Duodenal mucosa (tissue), 2 donors: ENCODE measurements around the gene SPDYC.

Experiments used
- H3K27ac ChIP-seq: one replicate; pipeline ENCODE4 v1.7.0; 2013; ENCODE audit warnings: low read depth, low read length
- H3K27me3 ChIP-seq, 2 donors: one replicate each; pipeline ENCODE4 v1.7.0; 2013; ENCODE audit warnings: low read length in 2 of 2, control low read depth in 1 of 2; ENCODE audit not compliant: insufficient read depth in 2 of 2, control insufficient read depth in 1 of 2
- H3K36me3 ChIP-seq, 2 donors: one replicate each; pipeline ENCODE4 v1.7.0; 2013; ENCODE audit warnings: low read length in 2 of 2, control low read depth in 1 of 2; ENCODE audit not compliant: insufficient read depth in 2 of 2, control insufficient read depth in 1 of 2
- H3K4me1 ChIP-seq, 2 donors: one replicate each; pipeline ENCODE4 v1.7.0; 2013; ENCODE audit warnings: low read length in 2 of 2, control low read depth in 1 of 2; ENCODE audit not compliant: insufficient read depth in 2 of 2, control insufficient read depth in 1 of 2
- H3K4me3 ChIP-seq, 2 donors: one replicate each; pipeline ENCODE4 v1.7.0; 2013; ENCODE audit warnings: low read length in 2 of 2, low read depth in 1 of 2
- H3K9ac ChIP-seq, 2 donors: one replicate each; pipeline ENCODE4 v1.7.0; 2013; ENCODE audit warnings: low read length in 2 of 2, low read depth in 1 of 2
- H3K9me3 ChIP-seq, 2 donors: one replicate each; pipeline ENCODE4 v1.7.0; 2013; ENCODE audit warnings: low read length in 2 of 2, control low read depth in 1 of 2; ENCODE audit not compliant: control insufficient read depth in 1 of 2

SPDYC gene

GRCh38 chr11:65205602-65205967, 35.6 kb downstream of the SPDYC start:
- H3K36me3 ChIP-seq: peaks cover 41 to 67% of the 10 kb centered on the region in 2 donors
- H3K27me3 ChIP-seq: no peaks in the 10 kb centered on the region
- H3K4me1 ChIP-seq: peaks cover 29 to 31% of the 10 kb centered on the region in 2 donors
- H3K9me3 ChIP-seq: no peaks in the 10 kb centered on the region
- H3K27ac ChIP-seq: no peak overlapping the region
- no peak overlapping the region for H3K4me3 ChIP-seq
- no peak overlapping the region for H3K9ac ChIP-seq

- H3K36me3 ChIP-seq: peaks cover 44 to 73% of the 10 kb centered on the region in 2 donors
- H3K27me3 ChIP-seq: no peaks in the 10 kb centered on the region
- H3K4me1 ChIP-seq: peaks cover 30 to 31% of the 10 kb centered on the region in 2 donors
- H3K9me3 ChIP-seq: no peaks in the 10 kb centered on the region
- no peak overlapping the region for H3K9ac ChIP-seq
- H3K4me3 ChIP-seq: no peak overlapping the region
- no peak overlapping the region for H3K27ac ChIP-seq
These were observed 36.4 kb downstream of the SPDYC start for GRCh38 chr11:65206441-65206841.

GRCh38 chr11:65206901-65207300, 36.9 kb downstream of the SPDYC start:
- Histone ChIP-seq H3K9ac (no peak overlapping the region), H3K27me3 (no peaks in the 10 kb centered on the region), H3K36me3 (peaks cover 48 to 72% of the 10 kb centered on the region in 2 donors)

GRCh38 chr11:65207918-65208784, 38.1 kb downstream of the SPDYC start:
- Histone ChIP-seq H3K4me1 (peaks cover 30 to 31% of the 10 kb centered on the region in 2 donors), H3K4me3 (no peak overlapping the region), H3K9ac (no peak overlapping the region), H3K36me3 (peaks cover 51 to 71% of the 10 kb centered on the region in 2 donors), H3K27ac (no peak overlapping the region), H3K27me3 (no peaks in the 10 kb centered on the region), H3K9me3 (no peaks in the 10 kb centered on the region)

More at GRCh38 chr11:65206901-65207300, 36.9 kb downstream of the SPDYC start:
- Histone ChIP-seq H3K27ac (no peak overlapping the region), H3K9me3 (no peaks in the 10 kb centered on the region), H3K4me1 (peaks cover 30 to 31% of the 10 kb centered on the region in 2 donors), H3K4me3 (no peak overlapping the region)

- H3K9me3 ChIP-seq: no peaks in the 10 kb centered on the region
- H3K4me1 ChIP-seq: peaks cover 34 to 35% of the 10 kb centered on the region in 2 donors
- no peaks in the 10 kb centered on the region for H3K27me3 ChIP-seq
- peaks cover 51 to 65% of the 10 kb centered on the region in 2 donors for H3K36me3 ChIP-seq
- no peak overlapping the region for H3K9ac ChIP-seq
- H3K4me3 ChIP-seq: no peak overlapping the region
- H3K27ac ChIP-seq: no peak overlapping the region
These were observed 39.0 kb downstream of the SPDYC start for GRCh38 chr11:65208785-65209710.

- no peak overlapping the region for H3K4me3 ChIP-seq
- H3K4me1 ChIP-seq: peaks cover 34 to 35% of the 10 kb centered on the region in 2 donors
- no peaks in the 10 kb centered on the region for H3K27me3 ChIP-seq
- no peaks in the 10 kb centered on the region for H3K9me3 ChIP-seq
- H3K9ac ChIP-seq: no peak overlapping the region
- peaks cover 51 to 58% of the 10 kb centered on the region in 2 donors for H3K36me3 ChIP-seq
- no peak overlapping the region for H3K27ac ChIP-seq
These were observed 39.8 kb downstream of the SPDYC start for GRCh38 chr11:65209711-65210360.

- H3K9me3 ChIP-seq: no peaks in the 10 kb centered on the region
- peaks cover 34 to 35% of the 10 kb centered on the region in 2 donors for H3K4me1 ChIP-seq
- H3K27me3 ChIP-seq: no peaks in the 10 kb centered on the region
- no peak overlapping the region for H3K9ac ChIP-seq
- no peak overlapping the region for H3K4me3 ChIP-seq
- no peak overlapping the region for H3K27ac ChIP-seq
- peaks cover 46 to 53% of the 10 kb centered on the region in 2 donors for H3K36me3 ChIP-seq
These were observed 40.3 kb downstream of the SPDYC start for GRCh38 chr11:65210361-65210731.

GRCh38 chr11:65210748-65211147, 40.7 kb downstream of the SPDYC start:
- Histone ChIP-seq H3K9me3 (no peaks in the 10 kb centered on the region), H3K9ac (no peak overlapping the region), H3K27ac (no peak overlapping the region), H3K4me3 (no peak overlapping the region), H3K4me1 (peaks cover 34 to 35% of the 10 kb centered on the region in 2 donors), H3K27me3 (no peaks in the 10 kb centered on the region), H3K36me3 (peaks cover 42 to 49% of the 10 kb centered on the region in 2 donors)

- Histone ChIP-seq H3K9me3 (no peaks in the 10 kb centered on the region), H3K4me3 (no peak overlapping the region), H3K9ac (no peak overlapping the region), H3K27ac (no peak overlapping the region), H3K27me3 (no peaks in the 10 kb centered on the region), H3K4me1 (peaks cover 34% of the 10 kb centered on the region in 2 donors), H3K36me3 (peaks cover 36 to 41% of the 10 kb centered on the region in 2 donors)
These were observed 41.5 kb downstream of the SPDYC start for GRCh38 chr11:65211293-65212105.
